Jurkat, Clone E6-1 (cell line): ENCODE measurements around the gene DRC3.
"Not testable (repeated sequence)": the region's sequence is repeated elsewhere in the genome, so short reads cannot be mapped to it uniquely, and the experiment has no call there.

ENCODE experiments used
- DNase-seq: peaks from one replicate; pipeline ENCODE4 v3.0.0-alpha.2; 2011; ENCODE audit warnings: low read depth, low spot score
- H3K4me3 ChIP-seq: 2 replicates; pipeline ENCODE4 v1.5.1; 2011; ENCODE audit warnings: mild to moderate bottlenecking, low read length, control low read depth, moderate library complexity

DRC3 gene

GRCh38 chr17:17938388-17939107 lies 34.1 kb upstream of the DRC3 start:
- H3K4me3 ChIP-seq, result no peak overlapping the region
- DNase-seq, result no peak

- not testable (repeated sequence) for DNase-seq, H3K4me3 ChIP-seq
These were observed 32.7 kb upstream of the DRC3 start for GRCh38 chr17:17939941-17940340.

- H3K4me3 ChIP-seq, result no peak overlapping the region
- no peak for DNase-seq
These were observed 32.2 kb upstream of the DRC3 start for GRCh38 chr17:17940441-17940911.

GRCh38 chr17:17941015-17941414 lies 31.6 kb upstream of the DRC3 start:
- no peak for DNase-seq
- H3K4me3 ChIP-seq, result no peak overlapping the region

- no peak overlapping the region for H3K4me3 ChIP-seq
- DNase-seq, result no peak
These were observed 29.8 kb upstream of the DRC3 start for GRCh38 chr17:17942846-17943245.

- DNase-seq, result no peak
- H3K4me3 ChIP-seq, result no peak overlapping the region
These were observed 29.2 kb upstream of the DRC3 start for GRCh38 chr17:17943281-17943984.

- no peak for DNase-seq
- H3K4me3 ChIP-seq, result no peak overlapping the region
These were observed 28.4 kb upstream of the DRC3 start for GRCh38 chr17:17944242-17944641.

- DNase-seq, result no peak
- no peak overlapping the region for H3K4me3 ChIP-seq
These were observed 27.9 kb upstream of the DRC3 start for GRCh38 chr17:17944743-17945142.

- no peak for DNase-seq
- no peak overlapping the region for H3K4me3 ChIP-seq
These were observed 26.6 kb upstream of the DRC3 start for GRCh38 chr17:17946093-17946492.

GRCh38 chr17:17947309-17947708 lies 25.4 kb upstream of the DRC3 start:
- H3K4me3 ChIP-seq, result no peak overlapping the region
- no peak for DNase-seq

GRCh38 chr17:17947966-17948365 lies 24.7 kb upstream of the DRC3 start:
- no peak for DNase-seq
- no peak overlapping the region for H3K4me3 ChIP-seq

- no peak overlapping the region for H3K4me3 ChIP-seq
- no peak for DNase-seq
These were observed 22.3 kb upstream of the DRC3 start for GRCh38 chr17:17950347-17950746.

GRCh38 chr17:17950806-17951205 lies 21.9 kb upstream of the DRC3 start:
- H3K4me3 ChIP-seq, result no peak overlapping the region
- no peak for DNase-seq

- no peak overlapping the region for H3K4me3 ChIP-seq
- DNase-seq, result no peak
These were observed 21.1 kb upstream of the DRC3 start for GRCh38 chr17:17951524-17951923.

- no peak overlapping the region for H3K4me3 ChIP-seq
- no peak for DNase-seq
These were observed 20.0 kb upstream of the DRC3 start for GRCh38 chr17:17952691-17953090.

GRCh38 chr17:17954079-17954478 lies 18.6 kb upstream of the DRC3 start:
- DNase-seq, result no peak
- H3K4me3 ChIP-seq, result no peak overlapping the region

- not testable (repeated sequence) for H3K4me3 ChIP-seq, DNase-seq
These were observed 16.8 kb upstream of the DRC3 start for GRCh38 chr17:17955790-17956341.

- no peak overlapping the region for H3K4me3 ChIP-seq
- no peak for DNase-seq
These were observed 15.1 kb upstream of the DRC3 start for GRCh38 chr17:17957584-17957916.

GRCh38 chr17:17958982-17959381 lies 13.7 kb upstream of the DRC3 start:
- no peak for DNase-seq
- no peak overlapping the region for H3K4me3 ChIP-seq

- H3K4me3 ChIP-seq, result no peak overlapping the region
- DNase-seq, result peak; percentile 34
These were observed 12.9 kb upstream of the DRC3 start for GRCh38 chr17:17959520-17960361.
